Measurements from ENCODE around the gene ITGB4.

- TF ChIP-seq REST (IDR thresholded peaks at IDR 0.05; ENCODE audit: low read depth) (no peak), TAF1 (IDR thresholded peaks at IDR 0.05; ENCODE audit: low read depth) (no peak), TCF12 (IDR thresholded peaks at IDR 0.05; ENCODE audit: low read depth) (no peak), EP300 (IDR thresholded peaks at IDR 0.05; ENCODE audit: borderline replicate concordance) (no peak), MAX (IDR thresholded peaks at IDR 0.05) (no peak), RAD21 (IDR thresholded peaks at IDR 0.05; ENCODE audit: low read depth) (no peak)
Measured at GRCh38 chr17:75734674-75735294, 13.5 kb downstream of the ITGB4 start.

Measured in Ishikawa (cell line).